OCI-LY7 (cell line): ENCODE results near the gene CCDC78. TPM values are rescaled to one million over a fixed set of nuclear protein-coding genes. Genes with fewer than 3 reads are reported as not detected.

ENCODE experiments used
- BruUV-seq: library from RNA; stranded (reverse); fragments of 400-500 nt; replicated peaks from 2 replicates; lab custom pipeline; 2021; lab: Mats Ljungman, UMichigan
- CTCF ChIA-PET: fragments of 300-600 bp; sonication (Branson Sonifier 250); formaldehyde crosslinking; loops from one replicate; lab custom pipeline; 2022; ENCODE audit warnings: antibody characterized with exemption; ENCODE audit not compliant: unreplicated experiment; lab: Charles Lee
- POLR2A ChIA-PET: fragments of 300-600 bp; sonication (Branson Sonifier 250); formaldehyde crosslinking; loops from one replicate; lab custom pipeline; 2022; ENCODE audit warnings: antibody characterized with exemption; lab: Charles Lee
- DNase-seq: peaks from one replicate; pipeline ENCODE4 v3.0.0-alpha.2; 2015; ENCODE audit warnings: low spot score
- H2AFZ ChIP-seq: fragments of 200-600 bp; sonication (generic), shearing (Covaris generic); 2 replicates; pipeline ENCODE4 v1.6.1; 2014; ENCODE audit warnings: mild to moderate bottlenecking, antibody characterized with exemption, low read length, moderate library complexity
- H3K27ac ChIP-seq: fragments of 200-600 bp; sonication (generic); 2 replicates; pipeline ENCODE4 v1.5.1; 2014; ENCODE audit warnings: mixed run types, low read depth, mild to moderate bottlenecking, moderate library complexity, low read length, inconsistent platforms; ENCODE audit not compliant: poor library complexity, severe bottlenecking
- H3K36me3 ChIP-seq: fragments of 200-600 bp; sonication (generic); 2 replicates; pipeline ENCODE4 v1.6.1; 2014; ENCODE audit warnings: mild to moderate bottlenecking, antibody characterized with exemption, low read length, moderate library complexity, mixed read lengths; ENCODE audit not compliant: insufficient read depth
- H3K4me1 ChIP-seq: fragments of 200-600 bp; sonication (generic); 2 replicates; pipeline ENCODE4 v1.5.1; 2014; ENCODE audit warnings: mild to moderate bottlenecking, low read length; ENCODE audit not compliant: insufficient read depth, poor library complexity, severe bottlenecking
- H3K4me2 ChIP-seq: fragments of 200-600 bp; sonication (generic); 2 replicates; pipeline ENCODE4 v1.6.1; 2014; ENCODE audit warnings: mild to moderate bottlenecking, low read length
- H3K4me3 ChIP-seq: fragments of 200-600 bp; sonication (generic); 2 replicates; pipeline ENCODE4 v1.5.1; 2014; ENCODE audit warnings: mild to moderate bottlenecking, low read depth, low read length; ENCODE audit not compliant: poor library complexity, severe bottlenecking
- H3K79me2 ChIP-seq: fragments of 200-600 bp; sonication (generic); 2 replicates; pipeline ENCODE4 v1.6.1; 2016; ENCODE audit warnings: low read depth, mild to moderate bottlenecking, low read length, moderate library complexity, mixed read lengths; ENCODE audit not compliant: insufficient read depth
- H3K9me2 ChIP-seq: fragments of 200-600 bp; sonication (generic); 2 replicates; pipeline ENCODE4 v1.6.1; 2016; ENCODE audit warnings: mild to moderate bottlenecking, low read length, mixed read lengths; ENCODE audit not compliant: insufficient read depth
- H3K9me3 ChIP-seq: fragments of 200-600 bp; sonication (generic); 2 replicates; pipeline ENCODE4 v1.6.1; 2014; ENCODE audit warnings: mild to moderate bottlenecking, mixed run types, low read length, mixed read lengths
- H4K20me1 ChIP-seq: fragments of 200-600 bp; sonication (generic); 2 replicates; pipeline ENCODE4 v1.6.1; 2014; ENCODE audit warnings: mild to moderate bottlenecking, antibody characterized with exemption, low read length, moderate library complexity, mixed read lengths; ENCODE audit not compliant: insufficient read depth
- CTCF ChIP-seq: fragments of 200-600 bp; sonication (generic); conservative IDR thresholded peaks from 2 replicates; pipeline ENCODE4 v1.5.1; 2014; ENCODE audit warnings: mild to moderate bottlenecking, antibody characterized with exemption, low read length, moderate library complexity, mixed read lengths
- EZH2phosphoT487 ChIP-seq: fragments of 200-600 bp; sonication (generic); IDR thresholded peaks from 2 replicates; pipeline ENCODE4 v1.6.1; 2018; ENCODE audit warnings: low read depth, borderline replicate concordance, mild to moderate bottlenecking, mixed run types, antibody characterized with exemption, low read length, moderate library complexity, mixed read lengths
- intact Hi-C: fragments of 100-400 bp; cut with micrococcal nuclease; formaldehyde crosslinking; loops from one replicate; pipeline ENCODE4 v1.10.0; 2022; ENCODE audit not compliant: unreplicated experiment
- total RNA-seq, 2 experiments: library from RNA; depleted of rRNA in 1 of 2; stranded (reverse); fragments of >200 nt in 1 of 2; shearing (Covaris generic) in 1 of 2; gene quantifications; 2 replicates each; pipeline ENCODE4 v1.2.3, GENCODE V29; 2014 to 2022

The CCDC78 gene
- total RNA-seq, 2 experiments from 2014 or later: 25.8 to 57.9 TPM

- H3K4me3 ChIP-seq: no peak within 1 kb of the TSS
- ChIA-PET CTCF (no interaction called here), POLR2A (no interaction called here)
- H3K9me3 ChIP-seq: no peaks in the 10 kb centered on the region
- TF ChIP-seq EZH2phosphoT487: no peak
- TF ChIP-seq CTCF: no peak
- no peak within 1 kb of the TSS for H3K27ac ChIP-seq
- no peaks in the 10 kb centered on the region for H3K79me2 ChIP-seq
- H4K20me1 ChIP-seq: no peaks in the 10 kb centered on the region
- DNase-seq: no peak
- no TSS peak for BruUV-seq
- no peaks in the 10 kb centered on the region for H3K36me3 ChIP-seq
- no peak within 1 kb of the TSS for H3K4me2 ChIP-seq
- no peaks in the 10 kb centered on the region for H3K4me1 ChIP-seq
- no peak within 1 kb of the TSS for H2AFZ ChIP-seq
- intact Hi-C loops: no loop called here
- H3K9me2 ChIP-seq: no peaks in the 10 kb centered on the region
Measured at GRCh38 chr16:760545-761343, 34.5 kb upstream of the CCDC78 start, which contains the start of gene MSLN. Gene MSLN, plus strand, starts transcription at chr16:760734. Its CDS starts 1,947 bp downstream, at chr16:762681.

GRCh38 chr16:760065-760464 is 33.8 kb upstream of the CCDC78 start:
- Histone ChIP-seq H2AFZ (no peak overlapping the region), H3K36me3 (no peaks in the 10 kb centered on the region), H3K4me3 (no peak overlapping the region), H3K27ac (no peak overlapping the region), H3K79me2 (no peaks in the 10 kb centered on the region), H4K20me1 (no peaks in the 10 kb centered on the region), H3K4me2 (no peak overlapping the region), H3K9me2 (no peaks in the 10 kb centered on the region), H3K9me3 (no peaks in the 10 kb centered on the region), H3K4me1 (no peaks in the 10 kb centered on the region)
- no TSS peak for BruUV-seq
- DNase-seq: no peak
- CTCF ChIA-PET: no interaction called here
- intact Hi-C loops: no loop called here
- POLR2A ChIA-PET: no interaction called here
- TF ChIP-seq CTCF (no peak), EZH2phosphoT487 (no peak)
